ENCODE measurements around the gene STT3A.

GRCh38 chr11:125572916-125573315 is 19.7 kb upstream of the STT3A start:
- TF ChIP-seq GATA3 (IDR thresholded peaks at IDR 0.05; ENCODE audit: low read depth, low read length) (no peak), GATA2 (IDR thresholded peaks at IDR 0.05; ENCODE audit: low read depth, low read length) (no peak)
